MM.1S (cell line): ENCODE data around the gene ATG5.

Experiments
- EZH2 ChIP-seq: fragments of 300-600 bp; sonication (generic); optimal IDR thresholded peaks from 2 replicates; pipeline ENCODE3; 2017; ENCODE audit warnings: low read depth, mild to moderate bottlenecking, antibody characterized with exemption, low read length, mixed read lengths
- EZH2phosphoT487 ChIP-seq: fragments of 300-600 bp; sonication (generic); IDR thresholded peaks from 2 replicates; pipeline ENCODE4 v1.6.1; 2018; ENCODE audit warnings: antibody characterized with exemption, low read length
- TF ChIP-seq, protein P1 (sequence below): fragments of 300-600 bp; sonication (generic); IDR thresholded peaks from 2 replicates; pipeline ENCODE4 v1.5.1; 2016; ENCODE audit warnings: antibody characterized with exemption, low read length, mixed read lengths

DNA sequence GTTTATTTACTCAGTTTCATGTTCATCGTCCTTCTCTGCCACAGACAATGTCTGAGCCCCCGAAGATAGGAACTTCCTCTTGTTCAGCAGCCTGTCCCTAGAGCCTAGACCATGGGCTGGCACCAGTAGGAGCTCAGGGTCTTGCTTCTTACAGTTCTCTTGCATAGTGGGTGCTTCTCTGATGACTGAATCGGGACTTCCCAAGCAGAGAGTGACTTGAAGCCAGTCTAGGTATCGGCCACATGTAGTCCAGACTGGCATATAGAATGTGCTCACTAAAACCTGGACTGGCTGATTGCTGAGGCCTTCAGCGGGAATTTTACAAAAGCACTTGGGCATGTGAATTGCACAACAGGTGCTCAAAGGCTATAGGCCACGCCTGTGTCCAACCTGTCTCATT lies 187.4 kb downstream of the ATG5 start:
- TF ChIP-seq, protein P1, sequence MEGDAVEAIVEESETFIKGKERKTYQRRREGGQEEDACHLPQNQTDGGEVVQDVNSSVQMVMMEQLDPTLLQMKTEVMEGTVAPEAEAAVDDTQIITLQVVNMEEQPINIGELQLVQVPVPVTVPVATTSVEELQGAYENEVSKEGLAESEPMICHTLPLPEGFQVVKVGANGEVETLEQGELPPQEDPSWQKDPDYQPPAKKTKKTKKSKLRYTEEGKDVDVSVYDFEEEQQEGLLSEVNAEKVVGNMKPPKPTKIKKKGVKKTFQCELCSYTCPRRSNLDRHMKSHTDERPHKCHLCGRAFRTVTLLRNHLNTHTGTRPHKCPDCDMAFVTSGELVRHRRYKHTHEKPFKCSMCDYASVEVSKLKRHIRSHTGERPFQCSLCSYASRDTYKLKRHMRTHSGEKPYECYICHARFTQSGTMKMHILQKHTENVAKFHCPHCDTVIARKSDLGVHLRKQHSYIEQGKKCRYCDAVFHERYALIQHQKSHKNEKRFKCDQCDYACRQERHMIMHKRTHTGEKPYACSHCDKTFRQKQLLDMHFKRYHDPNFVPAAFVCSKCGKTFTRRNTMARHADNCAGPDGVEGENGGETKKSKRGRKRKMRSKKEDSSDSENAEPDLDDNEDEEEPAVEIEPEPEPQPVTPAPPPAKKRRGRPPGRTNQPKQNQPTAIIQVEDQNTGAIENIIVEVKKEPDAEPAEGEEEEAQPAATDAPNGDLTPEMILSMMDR, result no peak
- TF ChIP-seq EZH2, result no peak
- no peak for TF ChIP-seq EZH2phosphoT487
